Epithelial cell of proximal tubule (primary cell): ENCODE data around the gene CHST6. TPM values are rescaled to one million over a fixed set of nuclear protein-coding genes. Genes with fewer than 3 reads are reported as not detected.

ENCODE experiments used
- DNase-seq: peaks from one replicate; pipeline ENCODE4 v3.0.0-alpha.2; 2011; ENCODE audit warnings: low read depth
- H3K4me3 ChIP-seq: 2 replicates; pipeline ENCODE4 v1.5.1; 2011; ENCODE audit warnings: low read depth, mild to moderate bottlenecking, low read length
- total RNA-seq: library from RNA; depleted of rRNA; stranded (reverse); fragments of >200 nt; gene quantifications from 2 replicates; pipeline ENCODE4 v1.2.3, GENCODE V29; 2015
- TF ChIP-seq, protein P1 (sequence below): conservative IDR thresholded peaks from 2 replicates; pipeline ENCODE4 v1.5.1; 2012; ENCODE audit warnings: low read depth, mild to moderate bottlenecking, low read length

The CHST6 gene
- total RNA-seq, 1 donor from 2014 or later, result 2.2 TPM

DNA sequence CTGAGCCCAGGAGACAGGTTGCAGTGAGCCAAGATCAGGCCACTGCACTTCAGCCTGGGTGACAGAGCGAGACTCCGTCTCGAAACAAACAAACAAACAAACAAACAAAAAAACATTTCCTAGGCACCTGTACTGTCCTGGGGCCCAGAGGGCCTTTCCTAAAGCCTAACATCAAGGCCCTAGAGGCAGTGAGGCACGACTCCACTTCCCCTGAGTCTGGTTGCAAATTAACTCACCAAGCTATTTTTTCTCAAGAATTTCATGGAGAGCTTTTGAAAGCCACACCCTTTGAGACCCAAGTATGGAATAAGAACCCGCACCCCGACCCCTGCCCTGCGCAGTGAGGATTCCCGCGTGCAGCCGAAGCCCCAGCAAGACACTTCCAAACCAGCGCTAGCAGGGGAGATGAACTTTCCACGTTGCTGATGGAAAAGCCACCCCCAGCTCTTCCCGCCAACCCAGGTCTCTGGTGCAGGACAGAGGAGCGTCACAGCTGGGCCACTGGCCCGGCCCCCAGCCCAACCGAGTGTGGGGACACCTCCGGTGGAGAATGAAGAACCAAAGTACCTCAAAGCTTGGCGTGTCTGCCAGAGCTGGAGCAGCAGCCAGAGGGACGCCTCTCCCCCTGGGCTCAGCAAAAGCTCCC is 39.4 kb upstream of the CHST6 start:
- no peak for DNase-seq
- no peak overlapping the region for H3K4me3 ChIP-seq
- TF ChIP-seq, protein P1, sequence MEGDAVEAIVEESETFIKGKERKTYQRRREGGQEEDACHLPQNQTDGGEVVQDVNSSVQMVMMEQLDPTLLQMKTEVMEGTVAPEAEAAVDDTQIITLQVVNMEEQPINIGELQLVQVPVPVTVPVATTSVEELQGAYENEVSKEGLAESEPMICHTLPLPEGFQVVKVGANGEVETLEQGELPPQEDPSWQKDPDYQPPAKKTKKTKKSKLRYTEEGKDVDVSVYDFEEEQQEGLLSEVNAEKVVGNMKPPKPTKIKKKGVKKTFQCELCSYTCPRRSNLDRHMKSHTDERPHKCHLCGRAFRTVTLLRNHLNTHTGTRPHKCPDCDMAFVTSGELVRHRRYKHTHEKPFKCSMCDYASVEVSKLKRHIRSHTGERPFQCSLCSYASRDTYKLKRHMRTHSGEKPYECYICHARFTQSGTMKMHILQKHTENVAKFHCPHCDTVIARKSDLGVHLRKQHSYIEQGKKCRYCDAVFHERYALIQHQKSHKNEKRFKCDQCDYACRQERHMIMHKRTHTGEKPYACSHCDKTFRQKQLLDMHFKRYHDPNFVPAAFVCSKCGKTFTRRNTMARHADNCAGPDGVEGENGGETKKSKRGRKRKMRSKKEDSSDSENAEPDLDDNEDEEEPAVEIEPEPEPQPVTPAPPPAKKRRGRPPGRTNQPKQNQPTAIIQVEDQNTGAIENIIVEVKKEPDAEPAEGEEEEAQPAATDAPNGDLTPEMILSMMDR, result no peak

DNA sequence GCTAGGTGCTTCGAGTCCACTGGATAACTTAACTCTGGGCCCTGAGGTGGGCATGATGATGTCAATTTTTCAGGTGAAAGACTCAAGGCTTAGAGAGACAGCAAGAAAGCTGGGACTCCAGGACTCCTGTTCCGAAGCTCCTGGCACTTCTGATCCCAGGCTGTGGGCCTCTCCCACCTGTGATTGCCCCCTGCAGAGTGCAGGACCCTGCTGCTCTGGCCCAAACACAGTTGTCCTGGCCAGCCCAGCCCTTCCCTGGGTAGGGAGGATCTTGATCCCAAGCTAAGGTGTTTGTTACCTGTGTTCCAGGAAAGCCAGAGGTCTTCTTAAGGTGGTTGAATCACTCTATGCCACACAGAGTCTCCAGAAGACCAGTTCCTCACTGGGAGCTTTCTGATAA is 37.5 kb upstream of the CHST6 start:
- TF ChIP-seq, protein P1, result no peak
- no peak overlapping the region for H3K4me3 ChIP-seq
- no peak for DNase-seq

DNA sequence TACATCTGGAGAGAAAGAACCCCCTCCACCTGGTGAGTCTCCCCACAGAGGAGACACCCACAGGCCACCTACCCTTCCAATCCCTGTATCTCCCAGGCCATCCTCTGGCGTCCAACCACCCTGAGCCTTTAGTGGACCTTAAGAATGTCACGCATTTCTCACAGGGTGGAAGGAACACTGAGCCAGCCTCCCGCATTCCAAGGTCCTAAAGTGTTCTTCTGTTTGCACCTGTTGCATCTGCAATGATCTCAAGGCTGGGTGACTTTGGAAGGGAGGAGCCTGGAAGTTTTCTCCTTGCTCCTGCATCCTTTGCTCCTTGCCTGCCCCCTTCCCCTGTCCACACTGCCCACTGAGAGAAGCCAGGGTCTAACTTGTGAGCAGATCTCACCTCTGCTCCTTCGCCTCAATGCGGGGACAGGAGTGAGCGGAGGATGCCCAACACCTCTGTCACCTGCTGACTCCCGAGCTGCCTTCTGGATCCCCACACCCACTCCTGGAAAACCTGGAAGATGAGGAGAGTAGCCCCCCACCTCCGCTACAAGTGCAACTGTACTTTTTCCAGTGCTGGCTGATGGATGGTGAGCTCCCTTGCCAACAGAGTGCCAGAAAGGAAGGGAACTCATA is 37.0 kb upstream of the CHST6 start:
- no peak for DNase-seq
- TF ChIP-seq, protein P1, result no peak
- no peak overlapping the region for H3K4me3 ChIP-seq

DNA sequence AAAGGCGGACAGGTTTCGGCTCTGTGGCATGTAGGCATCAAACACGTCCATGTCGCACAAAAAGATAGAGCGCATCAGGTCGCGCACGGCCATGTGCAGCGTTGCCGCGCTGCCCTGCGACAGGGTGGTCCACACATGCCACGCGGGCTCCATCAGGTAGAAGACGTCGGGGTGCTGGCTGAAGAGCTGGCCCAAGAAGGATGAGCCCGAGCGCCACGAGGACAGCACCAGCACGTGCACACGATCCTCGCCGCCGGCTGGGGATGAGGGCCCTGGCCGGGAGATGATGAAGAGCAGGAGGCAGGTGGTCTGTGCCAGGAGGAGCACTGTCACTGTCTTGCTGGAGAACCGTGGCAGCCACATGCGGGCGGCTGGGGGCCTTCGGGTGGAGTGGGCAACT is 34.7 kb upstream of the CHST6 start:
- no peak overlapping the region for H3K4me3 ChIP-seq
- no peak for DNase-seq
- TF ChIP-seq, protein P1, result no peak

DNA sequence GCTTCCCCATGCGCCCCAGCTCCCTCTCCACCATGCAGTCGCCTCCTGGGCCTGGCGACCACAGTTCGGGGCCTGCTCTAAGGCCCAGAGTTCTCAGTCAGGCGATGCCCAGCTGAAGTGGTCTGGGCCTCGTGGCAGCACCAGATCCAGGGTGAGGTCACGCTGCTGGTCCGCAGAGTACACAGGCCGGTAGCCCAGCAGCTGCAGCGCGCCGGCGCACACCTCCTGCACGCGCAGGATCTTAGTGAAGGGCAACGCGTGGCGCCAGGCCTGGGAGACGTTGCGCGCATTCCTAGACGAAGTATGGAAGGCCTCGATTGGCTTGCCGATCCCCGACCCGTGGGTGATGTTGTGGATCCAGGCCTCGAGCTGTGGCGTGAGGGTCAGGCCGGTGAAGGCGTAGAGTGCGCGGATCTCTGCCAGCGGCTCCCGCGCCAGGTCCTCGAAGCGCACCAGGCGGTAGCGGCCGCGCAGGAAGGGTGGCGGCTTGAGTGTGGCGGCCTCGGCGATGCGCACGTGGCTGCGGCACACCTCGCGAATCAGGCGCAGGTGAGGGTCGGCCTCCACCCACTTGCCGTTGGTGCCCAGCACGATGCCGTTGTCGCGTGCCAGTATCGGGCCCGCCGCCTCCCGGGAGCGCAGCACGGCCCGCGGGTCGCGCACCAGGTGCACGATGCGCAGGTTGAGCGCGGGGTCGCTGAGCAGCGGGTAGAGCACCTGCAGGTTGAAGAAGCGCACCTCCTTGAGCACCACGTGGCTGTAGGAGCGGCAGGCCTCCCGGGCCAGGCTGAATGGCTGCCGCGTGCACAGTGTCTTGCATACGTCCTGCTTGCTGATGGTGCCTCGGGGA is 34.0 kb upstream of the CHST6 start:
- H3K4me3 ChIP-seq, result no peak overlapping the region
- TF ChIP-seq, protein P1, result no peak
- DNase-seq, result no peak

DNA sequence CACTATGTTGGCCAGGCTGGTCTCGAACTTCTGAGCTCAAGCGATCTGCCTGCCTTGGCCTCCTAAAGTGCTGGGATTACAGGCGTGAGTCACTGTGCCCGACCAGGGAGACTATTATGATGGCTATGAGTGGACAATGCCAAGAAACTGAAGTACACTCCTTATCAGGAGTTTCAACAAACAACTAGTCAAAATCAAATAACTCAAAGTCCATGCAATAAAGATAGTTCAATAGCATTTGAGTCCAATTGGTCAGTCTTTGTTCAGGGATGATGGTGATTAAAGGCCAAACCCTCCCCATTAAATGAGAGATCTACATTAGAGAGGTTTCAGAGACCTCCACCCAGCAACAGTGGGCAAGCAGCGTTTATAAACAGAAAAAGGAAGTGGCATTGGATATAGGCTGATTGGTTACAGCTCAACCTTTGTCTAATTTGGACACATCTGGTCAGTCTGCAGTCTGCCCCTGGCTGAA is 32.6 kb upstream of the CHST6 start:
- no peak overlapping the region for H3K4me3 ChIP-seq
- no peak for DNase-seq

More for the DNA sequence above, 32.6 kb upstream of the CHST6 start:
- TF ChIP-seq, protein P1, result no peak
